Stimulated activated CD4-positive, alpha-beta T cell treated with anti-CD3 and anti-CD28 coated beads, Interleukin-12 subunit alpha, Interleukin-12 subunit beta, amount 100 ng/mL, for 48 hours (primary cell): Measurements from ENCODE around the gene ADAT2.

ENCODE experiments used
- DNase-seq, 3 donors: peaks; one replicate each; pipeline ENCODE4 v3.0.0-alpha.2; 2020; ENCODE audit warnings: low read depth in 2 of 3, low spot score in 1 of 3

ADAT2 gene

GRCh38 chr6:143399176-143399575 is 51.3 kb downstream of the ADAT2 start:
- DNase-seq: no peak

- DNase-seq: peak in 1 of 3 donors; percentile 10
Observed at GRCh38 chr6:143397227-143398222, 53.0 kb downstream of the ADAT2 start.

GRCh38 chr6:143396497-143397226 is 53.8 kb downstream of the ADAT2 start:
- DNase-seq: no peak

GRCh38 chr6:143395699-143396098 is 54.8 kb downstream of the ADAT2 start:
- no peak for DNase-seq

- no peak for DNase-seq
Observed at GRCh38 chr6:143394389-143394788, 56.1 kb downstream of the ADAT2 start.

- DNase-seq: no peak
Observed at GRCh38 chr6:143390278-143390677, 60.2 kb downstream of the ADAT2 start.

GRCh38 chr6:143385636-143386035 is 64.9 kb downstream of the ADAT2 start:
- no peak for DNase-seq

GRCh38 chr6:143376861-143377260 is 73.6 kb downstream of the ADAT2 start:
- no peak for DNase-seq

- no peak for DNase-seq
Observed at GRCh38 chr6:143376375-143376774, 74.1 kb downstream of the ADAT2 start.

- DNase-seq: no peak
Observed at GRCh38 chr6:143375022-143375585, 75.4 kb downstream of the ADAT2 start.

GRCh38 chr6:143374014-143374413 is 76.5 kb downstream of the ADAT2 start:
- DNase-seq: no peak
